ENCODE measurements around the gene AJAP1.

DNA sequence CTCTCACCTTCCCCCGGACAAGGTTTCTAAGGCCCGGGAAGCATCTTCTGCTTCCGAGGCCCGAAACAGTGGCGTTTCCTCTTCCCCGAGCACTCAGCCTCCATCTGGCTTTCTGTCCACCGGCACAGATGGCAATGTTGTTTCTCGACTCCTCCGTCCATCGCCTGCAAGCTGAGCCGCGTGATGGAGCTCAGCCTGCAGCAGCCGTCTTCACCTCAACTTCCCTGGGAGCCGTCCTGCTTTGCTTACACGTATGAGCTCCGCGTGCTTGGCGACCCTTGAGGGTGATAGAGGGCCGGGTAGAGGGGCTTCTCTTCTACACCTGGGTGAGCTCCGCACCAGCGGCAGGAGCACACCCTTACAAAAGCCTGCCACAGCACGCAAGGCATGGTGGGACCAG, 80.4 kb downstream of the AJAP1 start:
- TF ChIP-seq, protein P1, sequence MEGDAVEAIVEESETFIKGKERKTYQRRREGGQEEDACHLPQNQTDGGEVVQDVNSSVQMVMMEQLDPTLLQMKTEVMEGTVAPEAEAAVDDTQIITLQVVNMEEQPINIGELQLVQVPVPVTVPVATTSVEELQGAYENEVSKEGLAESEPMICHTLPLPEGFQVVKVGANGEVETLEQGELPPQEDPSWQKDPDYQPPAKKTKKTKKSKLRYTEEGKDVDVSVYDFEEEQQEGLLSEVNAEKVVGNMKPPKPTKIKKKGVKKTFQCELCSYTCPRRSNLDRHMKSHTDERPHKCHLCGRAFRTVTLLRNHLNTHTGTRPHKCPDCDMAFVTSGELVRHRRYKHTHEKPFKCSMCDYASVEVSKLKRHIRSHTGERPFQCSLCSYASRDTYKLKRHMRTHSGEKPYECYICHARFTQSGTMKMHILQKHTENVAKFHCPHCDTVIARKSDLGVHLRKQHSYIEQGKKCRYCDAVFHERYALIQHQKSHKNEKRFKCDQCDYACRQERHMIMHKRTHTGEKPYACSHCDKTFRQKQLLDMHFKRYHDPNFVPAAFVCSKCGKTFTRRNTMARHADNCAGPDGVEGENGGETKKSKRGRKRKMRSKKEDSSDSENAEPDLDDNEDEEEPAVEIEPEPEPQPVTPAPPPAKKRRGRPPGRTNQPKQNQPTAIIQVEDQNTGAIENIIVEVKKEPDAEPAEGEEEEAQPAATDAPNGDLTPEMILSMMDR (IDR thresholded peaks at IDR 0.05; ENCODE audit: low read depth, low read length), result no peak
- TF ChIP-seq POLR2A (IDR thresholded peaks at IDR 0.05; ENCODE audit: extremely low read depth, insufficient read length), result no peak
